GM12891 (cell line): ENCODE results near the gene HOXD8.

Experiments used
- DNase-seq: peaks from one replicate; pipeline ENCODE4 v3.0.0; 2011; ENCODE audit warnings: low spot score; ENCODE audit not compliant: insufficient read length
- FAIRE-seq: peaks from 2 replicates; lab custom pipeline; 2011; peaks lifted over from hg19 to GRCh38; lab: Jason Lieb, UNC
- PAX5 ChIP-seq: IDR thresholded peaks from 2 replicates; pipeline ENCODE4 v1.6.1; 2011; ENCODE audit warnings: low read length, moderate library complexity, mild to moderate bottlenecking; ENCODE audit not compliant: insufficient read depth, severe bottlenecking
- POLR2A ChIP-seq: IDR thresholded peaks from 2 replicates; pipeline ENCODE4 v1.6.1; 2011; ENCODE audit warnings: low read depth, low read length, control low read depth
- POLR2AphosphoS5 ChIP-seq: IDR thresholded peaks from 2 replicates; pipeline ENCODE4 v1.6.1; 2011; ENCODE audit warnings: low read depth, low read length, control low read depth
- POU2F2 ChIP-seq: IDR thresholded peaks from 2 replicates; pipeline ENCODE4 v1.6.1; 2011; ENCODE audit warnings: low read depth, mild to moderate bottlenecking, control low read depth, low read length, moderate library complexity
- SPI1 ChIP-seq: IDR thresholded peaks from 2 replicates; pipeline ENCODE4 v1.6.1; 2011; ENCODE audit warnings: low read depth, low read length, control low read depth
- TAF1 ChIP-seq: IDR thresholded peaks from 2 replicates; pipeline ENCODE4 v1.6.1; 2011; ENCODE audit warnings: low read depth, low read length, control low read depth

HOXD8 gene

GRCh38 chr2:176117162-176117822, 12.2 kb upstream of the HOXD8 start:
- DNase-seq = no peak
- TF ChIP-seq POU2F2 (no peak), SPI1 (no peak), POLR2A (no peak), POLR2AphosphoS5 (no peak), TAF1 (no peak), PAX5 (no peak)
- no peak for FAIRE-seq

- no peak for FAIRE-seq
- no peak for DNase-seq
- TF ChIP-seq SPI1 = no peak
- no peak for TF ChIP-seq POLR2AphosphoS5
Observed at GRCh38 chr2:176117823-176118371, 11.6 kb upstream of the HOXD8 start.

GRCh38 chr2:176118601-176119339, 10.7 kb upstream of the HOXD8 start:
- no peak for DNase-seq
- no peak for TF ChIP-seq POLR2A
- no peak for TF ChIP-seq PAX5
- no peak for TF ChIP-seq POU2F2
- TF ChIP-seq SPI1 = no peak
- no peak for TF ChIP-seq POLR2AphosphoS5
- no peak for TF ChIP-seq TAF1
- FAIRE-seq = no peak

DNA sequence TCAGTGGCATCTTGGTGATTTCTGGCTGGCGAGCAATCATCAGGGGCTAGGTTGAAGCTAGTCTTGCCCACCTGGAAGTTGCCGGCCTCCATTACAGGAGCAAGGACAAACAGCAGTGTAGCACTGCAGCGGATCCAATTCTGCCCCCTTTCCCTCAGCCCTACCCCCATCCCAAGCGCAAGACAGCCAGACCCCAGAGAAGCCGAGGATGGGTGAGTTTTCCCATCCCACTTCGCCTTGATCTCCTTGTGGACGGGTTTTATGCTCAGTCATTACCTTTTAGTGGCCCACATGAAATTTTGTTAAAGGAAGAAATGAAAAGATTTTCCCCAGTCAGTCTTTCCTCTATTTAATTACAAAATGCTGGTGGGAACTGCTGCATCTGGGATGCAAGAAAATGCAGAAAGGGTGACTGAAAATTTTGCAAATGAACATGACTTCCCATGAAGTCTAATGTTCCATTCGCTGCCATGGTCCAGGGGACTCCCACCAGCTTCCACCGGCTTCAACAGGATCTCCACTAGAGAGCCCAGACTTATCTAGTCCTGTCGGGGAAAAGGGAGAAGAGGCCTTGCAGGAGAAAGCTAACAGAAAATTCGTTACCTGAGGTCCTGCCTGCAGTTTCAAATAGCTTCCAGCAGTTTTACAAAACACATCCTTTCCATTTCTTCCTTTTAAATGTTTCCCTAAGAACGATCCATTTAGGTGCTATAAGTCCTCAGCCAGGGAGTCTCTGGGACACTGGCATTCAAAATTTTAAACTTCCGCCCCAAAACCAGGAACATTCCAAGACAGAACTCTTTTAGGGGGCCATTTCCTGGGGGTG, 8.9 kb upstream of the HOXD8 start:
- FAIRE-seq = no peak
- TF ChIP-seq POLR2AphosphoS5 (no peak), POU2F2 (no peak), PAX5 (no peak)

DNA sequence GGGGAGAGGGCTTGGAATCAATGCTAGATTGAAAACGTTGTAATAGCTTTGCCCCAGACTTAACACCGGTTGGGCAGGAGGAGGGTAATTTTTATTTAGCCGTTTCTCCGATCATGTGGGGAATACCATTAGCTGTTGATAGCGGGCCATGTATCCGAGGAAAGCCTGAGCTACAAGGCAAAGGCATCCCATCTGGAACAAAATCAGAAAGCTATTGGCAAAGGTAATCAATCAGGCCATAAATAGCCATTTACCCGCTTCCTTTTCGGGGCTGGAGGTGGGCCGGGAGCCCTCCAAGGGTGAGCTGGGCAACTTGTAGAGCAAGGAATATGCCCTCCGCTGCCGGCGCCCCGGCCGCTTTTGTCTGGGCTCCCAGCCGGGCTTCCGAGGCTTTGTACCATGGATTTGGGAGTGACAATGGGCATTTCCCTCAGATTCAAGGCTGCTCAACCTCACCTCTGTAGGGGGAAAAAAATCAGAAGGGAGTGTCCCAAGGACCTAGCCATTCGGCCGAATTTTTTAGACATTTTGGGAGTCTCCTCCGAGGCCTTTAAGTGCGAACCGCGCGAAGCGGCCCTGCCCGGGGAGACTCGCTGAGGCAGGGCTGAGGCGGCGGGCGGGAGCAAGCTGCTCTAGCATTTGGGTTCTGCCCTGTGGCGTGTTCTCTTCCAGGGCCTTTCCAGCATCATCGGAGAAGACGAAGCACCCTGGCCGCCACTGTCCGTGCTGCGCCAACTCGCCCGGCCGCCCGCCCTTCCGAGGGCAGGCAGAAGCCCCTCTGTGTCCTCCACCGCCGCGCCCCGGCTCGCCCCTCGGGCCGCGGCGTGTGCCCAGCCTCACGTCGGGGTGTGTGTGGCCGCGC, 8.1 kb upstream of the HOXD8 start:
- no peak for DNase-seq
- TF ChIP-seq POLR2AphosphoS5 (no peak), POLR2A (no peak), TAF1 (no peak), PAX5 (no peak), SPI1 (no peak), POU2F2 (no peak)
- no peak for FAIRE-seq

More for the DNA sequence above, 8.9 kb upstream of the HOXD8 start:
- no peak for DNase-seq

GRCh38 chr2:176122052-176122682, 7.3 kb upstream of the HOXD8 start:
- DNase-seq (no peak), FAIRE-seq (no peak)
- no peak for TF ChIP-seq SPI1
- TF ChIP-seq TAF1 = no peak
- no peak for TF ChIP-seq POU2F2
- TF ChIP-seq POLR2A = no peak
- no peak for TF ChIP-seq PAX5
- no peak for TF ChIP-seq POLR2AphosphoS5

DNA sequence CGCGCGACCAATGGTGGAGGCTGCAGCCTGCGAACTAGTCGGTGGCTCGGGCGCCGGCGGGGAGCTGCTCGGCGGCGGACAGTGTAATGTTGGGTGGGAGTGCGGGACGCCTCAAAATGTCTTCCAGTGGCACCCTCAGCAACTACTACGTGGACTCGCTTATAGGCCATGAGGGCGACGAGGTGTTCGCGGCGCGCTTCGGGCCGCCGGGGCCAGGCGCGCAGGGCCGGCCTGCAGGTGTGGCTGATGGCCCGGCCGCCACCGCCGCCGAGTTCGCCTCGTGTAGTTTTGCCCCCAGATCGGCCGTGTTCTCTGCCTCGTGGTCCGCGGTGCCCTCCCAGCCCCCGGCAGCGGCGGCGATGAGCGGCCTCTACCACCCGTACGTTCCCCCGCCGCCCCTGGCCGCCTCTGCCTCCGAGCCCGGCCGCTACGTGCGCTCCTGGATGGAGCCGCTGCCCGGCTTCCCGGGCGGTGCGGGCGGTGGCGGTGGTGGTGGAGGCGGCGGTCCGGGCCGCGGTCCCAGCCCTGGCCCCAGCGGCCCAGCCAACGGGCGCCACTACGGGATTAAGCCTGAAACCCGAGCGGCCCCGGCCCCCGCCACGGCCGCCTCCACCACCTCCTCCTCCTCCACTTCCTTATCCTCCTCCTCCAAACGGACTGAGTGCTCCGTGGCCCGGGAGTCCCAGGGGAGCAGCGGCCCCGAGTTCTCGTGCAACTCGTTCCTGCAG, 6.7 kb upstream of the HOXD8 start, which contains the start of gene HOXD9:
TSS of gene HOXD9 (plus strand) at position 37 of the 728 bp plus-strand sequence. CDS start at position 87, 50 bp downstream.
- TF ChIP-seq POU2F2 = no peak
- TF ChIP-seq SPI1 = no peak
- TF ChIP-seq POLR2AphosphoS5 = no peak
- TF ChIP-seq POLR2A = no peak
- no peak for TF ChIP-seq PAX5
- no peak for TF ChIP-seq TAF1
- no peak for DNase-seq
- FAIRE-seq = no peak

- FAIRE-seq (no peak), DNase-seq (no peak)
- TF ChIP-seq TAF1 (no peak), POLR2A (no peak), POLR2AphosphoS5 (no peak), POU2F2 (no peak), PAX5 (no peak), SPI1 (no peak)
Observed at GRCh38 chr2:176123411-176124109, 5.9 kb upstream of the HOXD8 start.
